WTC11 (cell line): ENCODE measurements around the gene ZNF35. TPM values are rescaled to one million over a fixed set of nuclear protein-coding genes. Genes with fewer than 3 reads are reported as not detected.

Source experiments
- ATAC-seq: fragments of 200-7000 bp; cut with Tn5 transposase; 2 replicates; pipeline ENCODE4 v1.10.0; 2021; ENCODE audit warnings: mild to moderate bottlenecking, moderate library complexity
- Bru-seq: library from RNA; stranded (reverse); fragments of 400-500 nt; gene quantifications from one replicate; lab custom pipeline; 2021; lab: Mats Ljungman, UMichigan
- CTCF ChIA-PET: fragments of 300-600 bp; sonication (Branson Sonifier 250); formaldehyde crosslinking; loops from one replicate; lab custom pipeline; 2021; ENCODE audit warnings: antibody characterized with exemption; lab: Charles Lee
- POLR2A ChIA-PET: fragments of 350-600 bp; sonication (Branson Sonifier 250); formaldehyde crosslinking; loops from one replicate; lab custom pipeline; 2021; ENCODE audit warnings: antibody characterized with exemption; lab: Charles Lee
- DNase-seq: peaks from one replicate; pipeline ENCODE4 v3.0.0; 2021; ENCODE audit warnings: low spot score
- H3K27ac Mint-ChIP-seq: 2 replicates; pipeline ENCODE4 v1.8.0; 2021; ENCODE audit warnings: mixed read lengths
- H3K27me3 Mint-ChIP-seq: 2 replicates; pipeline ENCODE4 v1.8.0; 2021; ENCODE audit warnings: low read depth, mild to moderate bottlenecking, moderate library complexity, mixed read lengths
- H3K36me3 Mint-ChIP-seq: 2 replicates; pipeline ENCODE4 v1.8.0; 2021; ENCODE audit warnings: mixed read lengths
- H3K4me1 Mint-ChIP-seq: 2 replicates; pipeline ENCODE4 v1.8.0; 2022; ENCODE audit warnings: mixed read lengths
- H3K4me3 Mint-ChIP-seq: 2 replicates; pipeline ENCODE4 v1.8.0; 2021; ENCODE audit warnings: mild to moderate bottlenecking, moderate library complexity, mixed read lengths
- H3K9me3 Mint-ChIP-seq: 2 replicates; pipeline ENCODE4 v1.8.0; 2021; ENCODE audit warnings: mixed read lengths
- AFF4 ChIP-seq: sonication (generic); formaldehyde crosslinking; IDR thresholded peaks from 2 replicates; pipeline ENCODE4 v1.8.1; 2023; ENCODE audit warnings: mild to moderate bottlenecking, missing genetic modification reagents, borderline replicate concordance
- CREB1 ChIP-seq: sonication (generic); formaldehyde crosslinking; IDR thresholded peaks from 2 replicates; pipeline ENCODE4 v1.8.0; 2023; ENCODE audit warnings: mild to moderate bottlenecking, missing genetic modification reagents
- E2F5 ChIP-seq: sonication (generic); formaldehyde crosslinking; IDR thresholded peaks from 2 replicates; pipeline ENCODE4 v1.8.1; 2022; ENCODE audit warnings: mild to moderate bottlenecking, moderate library complexity, missing genetic modification reagents
- ETV6 ChIP-seq: sonication (generic); formaldehyde crosslinking; IDR thresholded peaks from 2 replicates; pipeline ENCODE4 v1.8.1; 2022; ENCODE audit warnings: mild to moderate bottlenecking, missing genetic modification reagents
- FOXK1 ChIP-seq: sonication (generic); formaldehyde crosslinking; IDR thresholded peaks from 2 replicates; pipeline ENCODE4 v1.8.0; 2022; ENCODE audit warnings: mild to moderate bottlenecking, moderate library complexity, missing genetic modification reagents
- FOXP4 ChIP-seq: sonication (generic); formaldehyde crosslinking; IDR thresholded peaks from 2 replicates; pipeline ENCODE4 v1.8.0; 2022; ENCODE audit warnings: mild to moderate bottlenecking, missing genetic modification reagents
- HMGA2 ChIP-seq: fragments of 250-450 bp; sonication (Bioruptor Pico); IDR thresholded peaks from 2 replicates; pipeline ENCODE4 v1.4.0; 2021; ENCODE audit warnings: mild to moderate bottlenecking, moderate library complexity
- NFYB ChIP-seq: sonication (generic); formaldehyde crosslinking; conservative IDR thresholded peaks from 2 replicates; pipeline ENCODE4 v1.8.0; 2022; ENCODE audit warnings: low read depth, missing genetic modification reagents
- NR2C2 ChIP-seq: sonication (generic); formaldehyde crosslinking; IDR thresholded peaks from 2 replicates; pipeline ENCODE4 v1.8.0; 2022; ENCODE audit warnings: mild to moderate bottlenecking, missing genetic modification reagents
- NR3C1 ChIP-seq: sonication (generic); formaldehyde crosslinking; conservative IDR thresholded peaks from 2 replicates; pipeline ENCODE4 v1.8.1; 2023; ENCODE audit warnings: low read depth, mild to moderate bottlenecking, missing genetic modification reagents
- PREB ChIP-seq: sonication (generic); formaldehyde crosslinking; IDR thresholded peaks from 2 replicates; pipeline ENCODE4 v1.8.1; 2022; ENCODE audit warnings: mild to moderate bottlenecking, missing genetic modification reagents, moderate library complexity, borderline replicate concordance
- PRRX2 ChIP-seq: fragments of 250-450 bp; sonication (Bioruptor Pico); IDR thresholded peaks from 2 replicates; pipeline ENCODE4 v1.8.0; 2021; ENCODE audit warnings: mild to moderate bottlenecking
- SP1 ChIP-seq: sonication (generic); formaldehyde crosslinking; conservative IDR thresholded peaks from 2 replicates; pipeline ENCODE4 v1.8.1; 2022; ENCODE audit warnings: missing genetic modification reagents
- USF1 ChIP-seq: sonication (generic); formaldehyde crosslinking; IDR thresholded peaks from 2 replicates; pipeline ENCODE4 v1.8.0; 2022; ENCODE audit warnings: mild to moderate bottlenecking, missing genetic modification reagents
- ZMAT4 ChIP-seq: fragments of 250-450 bp; sonication (Bioruptor Pico); IDR thresholded peaks from 2 replicates; pipeline ENCODE4 v1.9.0; 2021; ENCODE audit warnings: mild to moderate bottlenecking
- ZNF232 ChIP-seq: sonication (generic); formaldehyde crosslinking; IDR thresholded peaks from 2 replicates; pipeline ENCODE4 v1.8.0; 2022; ENCODE audit warnings: mild to moderate bottlenecking, missing genetic modification reagents
- ZNF532 ChIP-seq: fragments of 250-450 bp; sonication (Bioruptor Pico); IDR thresholded peaks from 2 replicates; pipeline ENCODE4 v1.9.0; 2021; ENCODE audit warnings: mild to moderate bottlenecking, borderline replicate concordance
- long read RNA-seq, 3 experiments: library from RNA in 1 of 3; library from capped mRNA in 1 of 3; library from polyadenylated mRNA in 1 of 3; unstranded in 2 of 3; stranded (forward) in 1 of 3; transcript quantifications; one replicate each; pipeline ENCODE4 v2.0.0, GENCODE V29; 2021
- total RNA-seq: library from RNA; stranded (reverse); gene quantifications from 3 replicates; pipeline ENCODE4 v1.2.3, GENCODE V29; 2021

The ZNF35 gene
- total RNA-seq (11.1 to 17.2 TPM (median 13.9 TPM) in 3 replicates), Bru-seq, nascent RNA (percentile 90 among the genes with signal in this experiment)
- long read RNA-seq, experiment 1, transcript ZNF35-201 (3 exons, 2,503 nt), result minor isoform, 14 of 54 reads
- long read RNA-seq, experiment 1, transcript ZNF35-202 (4 exons, 2,661 nt), result major isoform, 22 of 54 reads
- long read RNA-seq, experiment 1, transcript ZNF35-204 (4 exons, 620 nt), result minor isoform, 6 of 54 reads
- long read RNA-seq, experiment 1, partial matches to known transcripts, result 1 of 54 reads
- long read RNA-seq, experiment 1, other reads (novel, unspliced or antisense), result 8 of 54 reads
- long read RNA-seq, experiment 2, partial matches to known transcripts, result 0 of 7 reads
- long read RNA-seq, experiment 2, other reads (novel, unspliced or antisense), result 3 of 7 reads
- long read RNA-seq, experiment 3, partial matches to known transcripts, result 0 of 11 reads
- long read RNA-seq, experiment 3, other reads (novel, unspliced or antisense), result 5 of 11 reads

- Mint-ChIP-seq H3K27ac (peak within 1 kb of the TSS; percentile 72), H3K4me1 (peaks cover 13% of the 10 kb centered on the region), H3K9me3 (peaks cover 5% of the 10 kb centered on the region), H3K36me3 (peaks cover 35% of the 10 kb centered on the region)
- peak; percentile 88 for DNase-seq
- POLR2A ChIA-PET, result interaction anchor here (0.7 to 1.3 kb wide), 6 partner anchors 11 to 64 kb away, joined by 3 to 7 read pairs (median 4); partner anchors contain the start of genes ZNF197, ZNF502 and ZNF660
- TF ChIP-seq USF1 (0 out of 2 replicates have a peak, but pooled peaks have one; percentile 39), ZNF532 (no peak), SP1 (CRISPR knock-in tag) (peak; percentile 36; the same call in 1 of the 2 replicates), ZNF232 (CRISPR knock-in tag) (no peak), ZMAT4 (CRISPR knock-in tag) (peak; percentile 80; the same call in 1 of the 2 replicates), AFF4 (CRISPR knock-in tag) (no peak), NR3C1 (no peak), HMGA2 (CRISPR knock-in tag) (no peak), PRRX2 (CRISPR knock-in tag) (peak; percentile 20; the same call in 1 of the 2 replicates), FOXP4 (CRISPR knock-in tag) (0 out of 2 replicates have a peak, but pooled peaks have one; percentile 55), E2F5 (no peak), CREB1 (CRISPR knock-in tag) (0 out of 2 replicates have a peak, but pooled peaks have one; percentile 50), ETV6 (peak; percentile 86; the same call in 1 of the 2 replicates), FOXK1 (CRISPR knock-in tag) (peak; percentile 33; the same call in 1 of the 2 replicates), NFYB (no peak), PREB (CRISPR knock-in tag) (no peak), NR2C2 (CRISPR knock-in tag) (no peak)
- TF ChIP-seq, all 79 proteins: peak for 8
- H3K4me3 Mint-ChIP-seq, result peak within 1 kb of the TSS; percentile 91
- H3K27me3 Mint-ChIP-seq, result no peaks in the 10 kb centered on the region
- peak; percentile 98 for ATAC-seq
- CTCF ChIA-PET, result interaction anchor here (1.0 to 1.2 kb wide), 2 partner anchors 13 to 23 kb away, joined by 5 to 6 read pairs; partner anchors contain the start of gene ZNF197
Measured at GRCh38 chr3:44648564-44649229, at the start of gene ZNF35. Gene ZNF35 (plus strand): TSS chr3:44648732. CDS start chr3:44651068, 2,336 bp downstream.
